Eye (tissue), 1 donor: ENCODE measurements around the gene PGRMC1.
"Not testable (repeated sequence)": the region's sequence is repeated elsewhere in the genome, so short reads cannot be mapped to it uniquely, and the experiment has no call there.

Source experiments
- DNase-seq: peaks from one replicate; pipeline ENCODE4 v3.0.0-alpha.2; 2015

PGRMC1 gene

DNA sequence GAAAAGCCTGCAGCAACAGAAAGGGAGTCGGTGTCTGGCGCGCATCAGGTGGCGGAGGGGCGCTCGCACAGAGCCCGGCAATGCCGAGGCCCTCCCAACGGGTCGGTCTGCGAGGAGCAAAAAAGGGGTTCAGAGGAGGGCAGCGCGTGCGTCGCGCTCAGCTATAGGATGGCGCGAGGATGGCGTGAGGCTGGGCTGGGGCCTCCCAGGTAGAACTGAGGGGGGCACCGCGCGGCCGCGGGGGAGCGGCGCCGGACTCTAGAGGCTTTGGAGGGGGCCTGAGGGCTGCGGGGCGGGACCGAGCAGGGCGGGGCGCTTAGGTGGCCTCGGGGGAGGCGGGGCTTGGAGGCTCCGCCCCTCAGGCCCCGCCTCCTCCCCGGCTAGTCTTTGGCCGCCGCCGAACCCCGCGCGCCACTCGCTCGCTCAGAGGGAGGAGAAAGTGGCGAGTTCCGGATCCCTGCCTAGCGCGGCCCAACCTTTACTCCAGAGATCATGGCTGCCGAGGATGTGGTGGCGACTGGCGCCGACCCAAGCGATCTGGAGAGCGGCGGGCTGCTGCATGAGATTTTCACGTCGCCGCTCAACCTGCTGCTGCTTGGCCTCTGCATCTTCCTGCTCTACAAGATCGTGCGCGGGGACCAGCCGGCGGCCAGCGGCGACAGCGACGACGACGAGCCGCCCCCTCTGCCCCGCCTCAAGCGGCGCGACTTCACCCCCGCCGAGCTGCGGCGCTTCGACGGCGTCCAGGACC, at the start of gene PGRMC1:
TSS of gene PGRMC1 (plus strand) at position 414 of the 751 bp plus-strand sequence. CDS start at position 493, 79 bp downstream.
- DNase-seq, result peak; percentile 90

DNA sequence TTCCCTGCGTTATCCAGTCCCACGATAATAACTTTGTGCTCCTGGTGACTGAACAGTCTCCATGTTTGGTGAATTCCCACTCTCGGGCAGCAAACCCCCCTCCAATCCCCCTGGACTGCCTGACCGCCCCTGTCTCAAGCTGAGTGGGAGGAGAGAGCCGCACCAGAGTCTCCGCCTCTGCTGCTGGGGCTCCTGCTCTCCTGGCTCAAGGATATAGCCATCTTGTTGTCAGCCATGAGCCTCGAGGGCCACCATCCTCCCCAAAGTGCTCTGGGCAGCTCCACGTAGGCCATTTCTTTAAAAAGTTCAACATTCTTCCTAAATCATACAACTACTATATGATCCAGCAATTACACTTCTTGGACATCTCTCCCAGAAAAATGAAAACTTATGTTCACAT, 49.3 kb upstream of the PGRMC1 start:
- DNase-seq, result no peak

GRCh38 chrX:119187298-119187697, 48.8 kb upstream of the PGRMC1 start:
- no peak for DNase-seq

DNA sequence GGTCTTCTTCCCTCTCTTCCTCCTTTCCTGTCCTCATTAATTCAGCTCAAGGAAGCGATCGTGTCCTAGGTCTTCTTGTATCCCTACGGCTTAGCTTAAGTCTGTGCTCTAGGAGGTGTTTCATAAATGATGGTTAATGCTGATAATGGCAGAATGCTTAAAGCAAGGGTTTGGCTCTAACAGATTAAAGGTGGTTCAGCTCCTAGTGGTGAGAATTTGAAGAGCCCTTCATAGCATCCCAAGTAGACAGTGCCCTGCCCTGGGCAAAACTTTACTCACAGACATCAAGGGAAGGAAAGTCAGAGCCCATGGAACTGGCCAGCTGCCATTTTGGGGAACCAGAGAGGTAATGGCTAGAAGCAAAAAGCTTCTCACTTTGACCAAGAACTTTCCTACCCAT, 47.0 kb upstream of the PGRMC1 start:
- peak; percentile 1 for DNase-seq

DNA sequence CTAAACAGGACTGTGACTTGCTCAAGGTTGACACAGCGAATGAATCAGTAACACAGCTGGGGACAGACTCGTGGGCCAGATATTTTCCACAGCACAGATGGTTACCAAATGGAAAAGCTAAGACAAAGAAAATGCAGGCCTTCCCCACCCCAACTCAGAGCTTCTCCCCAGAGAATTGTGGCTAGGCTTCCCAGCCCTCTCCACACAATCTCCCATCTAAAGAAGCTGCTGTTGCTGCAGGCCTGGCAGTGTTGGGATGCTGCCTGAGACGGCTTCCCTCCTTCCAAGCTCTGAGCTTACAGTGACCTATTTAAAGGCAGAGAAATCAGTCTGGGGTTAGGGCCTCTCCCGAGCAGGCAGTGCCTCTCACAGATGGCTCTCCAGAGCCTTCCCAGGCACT, 46.5 kb upstream of the PGRMC1 start:
- peak; percentile 44 for DNase-seq

- DNase-seq, result no peak
These were observed 45.9 kb upstream of the PGRMC1 start for GRCh38 chrX:119190091-119190681.

GRCh38 chrX:119190831-119191230, 45.3 kb upstream of the PGRMC1 start:
- DNase-seq, result peak; percentile 36

DNA sequence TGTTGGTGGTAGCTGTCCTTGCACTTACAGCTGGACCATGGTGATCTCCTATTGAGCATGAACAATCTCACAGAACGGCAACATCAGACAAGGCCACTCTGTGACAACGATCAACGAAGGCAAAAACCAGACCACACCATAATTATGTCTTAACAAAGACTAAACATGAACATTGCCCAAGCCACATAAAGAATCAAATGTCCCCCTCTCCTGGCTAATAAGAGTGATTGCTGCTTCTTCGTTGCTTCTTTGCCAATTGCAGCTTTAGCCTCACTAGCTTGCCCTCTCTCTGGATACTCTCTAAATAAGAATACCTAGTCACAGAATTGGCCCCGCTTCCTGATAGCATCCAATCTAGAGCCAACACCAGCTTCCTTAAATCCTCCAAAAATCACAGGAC, 41.5 kb upstream of the PGRMC1 start:
- DNase-seq, result no peak

DNA sequence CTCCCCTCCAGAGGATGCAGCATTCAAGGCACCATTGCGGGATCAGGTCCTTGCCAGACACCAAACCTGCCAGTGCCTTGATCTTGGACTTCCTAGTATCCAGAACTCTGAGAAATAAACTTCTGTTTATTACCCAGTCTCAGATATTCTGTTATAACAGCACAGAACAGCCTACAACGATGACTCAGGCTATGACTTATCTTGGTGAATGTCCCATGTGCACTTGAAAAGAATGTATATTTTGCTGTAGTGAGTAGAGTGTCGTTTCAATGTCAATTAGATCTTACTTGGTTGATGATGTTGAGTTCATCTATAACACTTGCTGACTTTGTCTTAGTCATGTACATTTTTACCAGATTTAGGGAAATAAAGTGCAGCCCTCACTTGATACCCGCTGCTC, 34.5 kb upstream of the PGRMC1 start:
- no peak for DNase-seq

DNA sequence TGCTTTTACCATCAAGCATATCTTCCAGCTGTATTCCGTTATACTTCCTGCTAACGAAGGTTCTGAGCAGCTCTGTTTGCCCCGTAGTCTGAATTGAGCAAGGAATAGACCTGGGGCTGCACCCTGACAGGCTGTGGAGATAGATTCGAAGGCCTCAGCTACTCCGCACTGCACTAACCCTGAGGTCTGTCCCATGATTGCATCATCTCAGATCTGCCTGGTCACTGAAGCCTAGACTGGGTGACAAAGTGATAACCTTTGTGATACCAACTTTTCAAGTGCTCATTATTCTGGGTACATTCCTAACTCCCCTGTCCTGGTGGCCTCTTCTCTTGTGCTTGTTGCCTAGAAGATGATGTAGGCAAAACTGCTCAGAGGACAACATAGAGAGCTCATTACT, 29.9 kb upstream of the PGRMC1 start:
- no peak for DNase-seq

- DNase-seq, result not testable (repeated sequence)
These were observed 28.6 kb upstream of the PGRMC1 start for GRCh38 chrX:119207483-119207882.

DNA sequence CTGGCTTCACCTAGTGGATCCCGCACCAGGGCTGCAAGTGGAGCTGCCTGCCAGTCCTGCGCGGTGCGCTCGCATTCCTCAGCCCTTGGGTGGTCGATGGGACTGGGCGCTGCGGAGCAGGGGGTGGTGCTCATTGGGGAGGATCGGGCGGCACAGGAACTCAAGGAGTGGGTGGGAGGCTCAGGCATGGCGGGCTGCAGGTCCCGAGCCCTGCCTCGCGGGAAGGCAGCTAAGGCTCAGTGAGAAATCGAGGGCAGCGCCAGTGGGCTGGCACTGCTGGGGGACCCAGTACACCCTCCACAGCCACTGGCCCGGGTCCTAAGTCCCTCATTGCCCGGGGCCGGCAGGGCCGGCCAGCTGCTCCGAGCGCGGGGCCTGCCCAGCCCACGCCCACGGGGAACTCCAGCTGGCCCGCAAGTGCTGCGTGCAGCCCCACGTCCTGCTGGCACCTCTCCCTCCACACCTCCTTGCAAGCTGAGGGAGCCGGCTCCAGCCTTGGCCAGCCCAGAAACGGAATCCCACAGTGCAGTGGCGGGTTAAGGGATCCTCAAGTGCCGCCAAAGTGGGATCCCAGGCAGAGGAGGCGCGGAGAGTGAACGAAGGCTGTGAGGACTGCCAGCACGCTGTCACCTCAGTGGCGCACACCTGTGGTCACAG, 27.6 kb upstream of the PGRMC1 start:
- no peak for DNase-seq

DNA sequence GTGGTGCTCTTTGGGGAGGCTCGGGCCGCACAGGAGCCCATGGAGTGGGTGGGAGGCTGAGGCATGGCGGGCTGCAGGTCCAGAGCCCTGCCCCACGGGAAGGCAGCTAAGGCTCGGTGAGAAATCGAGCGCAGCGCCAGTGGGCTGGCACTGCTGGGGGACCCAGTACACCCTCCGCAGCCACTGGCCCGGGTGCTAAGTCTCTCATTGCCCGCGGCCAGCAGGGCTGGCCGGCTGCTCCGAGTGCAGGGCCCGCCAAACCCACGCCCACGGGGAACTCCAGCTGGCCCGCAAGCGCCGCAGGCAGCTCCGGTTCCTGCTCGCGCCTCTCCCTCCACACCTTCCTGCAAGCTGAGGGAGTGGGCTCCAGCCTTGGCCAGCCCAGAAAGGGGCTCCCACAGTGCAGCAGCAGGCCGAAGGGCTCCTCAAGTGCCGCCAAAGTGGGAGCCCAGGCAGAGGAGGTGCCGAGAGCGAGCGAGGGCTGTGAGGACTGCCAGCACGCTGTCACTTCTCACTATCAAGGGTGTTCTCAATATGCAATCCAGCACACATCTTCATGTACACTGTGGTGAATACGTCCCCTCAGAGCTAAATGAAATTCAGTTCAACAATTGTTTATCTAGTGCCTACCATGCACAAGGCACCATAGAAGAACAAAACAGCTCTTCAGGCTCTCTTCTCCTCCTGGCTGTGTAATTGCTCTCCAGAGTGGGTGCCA, 25.0 kb upstream of the PGRMC1 start:
- DNase-seq, result not testable (repeated sequence)

GRCh38 chrX:119211649-119212014, 24.5 kb upstream of the PGRMC1 start:
- DNase-seq, result no peak

DNA sequence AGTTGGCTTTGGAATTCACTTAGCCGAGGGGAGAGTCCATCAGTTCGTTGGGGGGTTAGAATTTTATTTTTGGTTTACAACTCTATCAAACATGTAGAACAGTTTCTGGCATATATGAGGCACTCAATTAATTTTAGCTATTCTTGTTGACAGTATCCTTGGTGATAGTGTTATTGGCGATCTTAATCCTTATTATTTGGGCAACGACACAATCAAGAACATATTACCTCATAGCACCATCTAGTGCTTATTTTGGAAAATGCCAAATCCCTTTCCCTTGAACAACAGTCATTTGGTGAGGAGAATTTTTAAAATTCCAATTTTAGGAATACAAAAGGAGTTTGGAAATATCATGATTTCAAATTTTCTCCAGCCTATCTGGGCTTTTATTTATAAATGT, 17.9 kb upstream of the PGRMC1 start:
- DNase-seq, result peak; percentile 48

DNA sequence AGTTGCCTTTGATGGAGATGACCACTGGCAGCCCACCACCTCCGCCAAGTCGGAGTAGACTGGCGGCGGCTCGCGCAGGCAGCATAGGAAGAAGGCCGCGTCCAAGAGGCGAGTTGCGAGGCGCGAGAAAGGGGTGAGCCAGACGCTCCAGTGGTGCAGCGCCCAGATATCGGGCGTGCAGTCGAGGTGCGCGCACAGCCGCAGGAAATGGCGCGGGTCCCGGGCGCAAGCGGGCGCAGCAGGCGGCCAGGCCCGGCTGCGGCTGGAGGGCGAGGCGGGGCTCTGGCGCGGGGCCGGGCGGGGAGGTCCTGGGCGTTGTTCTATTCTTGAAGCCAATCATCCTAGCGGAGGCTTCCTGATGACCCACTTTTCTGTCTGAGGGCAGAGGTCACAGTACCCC, 13.2 kb upstream of the PGRMC1 start:
- DNase-seq, result no peak

- DNase-seq, result no peak
These were observed 12.3 kb upstream of the PGRMC1 start for GRCh38 chrX:119223783-119224182.

DNA sequence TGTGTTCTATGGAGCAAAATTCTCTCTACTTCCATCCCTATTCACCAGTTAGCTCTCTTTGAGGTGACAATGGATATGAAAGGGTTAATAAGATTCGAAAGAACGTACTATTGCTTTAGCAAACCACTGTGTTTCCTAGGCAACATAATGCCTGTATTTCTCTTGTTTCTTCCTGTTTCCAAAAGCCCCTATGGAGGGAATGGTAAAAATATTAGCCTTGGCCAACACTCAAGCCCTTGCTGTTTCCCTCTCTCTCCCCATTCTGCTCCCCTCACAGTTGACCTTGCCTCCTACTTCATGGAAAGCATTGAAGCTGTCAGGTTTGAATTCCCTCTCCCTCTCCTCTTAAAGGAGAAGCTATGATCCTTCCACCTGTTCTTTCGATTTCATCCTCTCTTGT, 9.6 kb upstream of the PGRMC1 start:
- DNase-seq, result peak; percentile 40

DNA sequence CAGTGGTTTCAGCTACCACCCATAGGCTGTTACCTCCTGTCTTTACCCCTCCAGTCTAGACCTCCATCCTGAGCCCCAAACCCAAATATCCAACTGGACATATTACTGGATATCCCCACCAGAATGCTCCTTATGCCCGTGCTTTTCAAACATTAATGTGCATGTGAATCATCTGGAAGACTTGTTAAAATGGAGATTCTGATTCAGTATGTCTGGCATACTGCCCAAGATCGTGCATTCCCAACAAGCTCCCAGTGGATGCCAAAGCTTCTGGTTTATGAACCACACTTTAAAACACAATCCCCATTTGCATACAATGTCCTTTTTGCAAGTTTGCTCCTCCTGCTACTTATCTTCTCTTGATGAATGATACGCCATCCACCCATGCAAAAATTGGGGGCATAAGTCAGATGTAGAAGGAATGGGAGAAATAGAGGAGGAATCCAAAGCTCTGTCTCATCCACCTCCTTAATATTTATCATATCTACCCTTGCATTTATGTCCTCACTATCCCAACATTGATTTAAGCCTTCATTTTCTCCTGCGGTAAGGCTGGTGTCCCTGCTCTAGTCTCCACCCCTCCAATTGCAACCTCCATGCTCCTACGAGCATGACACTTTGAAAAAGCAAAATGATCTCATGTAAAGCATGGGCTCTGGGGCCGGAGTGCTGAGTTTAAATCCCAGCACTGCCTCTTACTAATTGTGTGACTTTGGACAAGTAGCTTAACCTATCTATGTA, 7.4 kb upstream of the PGRMC1 start:
- DNase-seq, result peak; percentile 10

DNA sequence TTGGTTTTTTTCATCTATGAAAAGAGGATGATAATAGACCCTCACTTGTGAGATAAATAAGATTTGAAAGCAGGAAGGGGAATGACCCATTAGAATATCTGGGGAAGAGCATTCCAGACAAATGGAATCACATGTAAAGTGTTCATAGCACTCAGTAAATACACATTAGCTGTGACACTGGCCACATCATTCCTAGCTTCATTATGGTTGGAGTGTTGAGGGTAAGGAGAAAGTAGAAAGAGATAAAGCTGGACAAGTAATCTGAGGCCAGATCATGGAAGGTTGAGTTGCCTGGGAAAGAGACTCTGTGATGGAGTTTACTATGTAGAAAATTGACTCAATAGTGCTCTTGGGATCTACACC, 6.9 kb upstream of the PGRMC1 start:
- no peak for DNase-seq

DNA sequence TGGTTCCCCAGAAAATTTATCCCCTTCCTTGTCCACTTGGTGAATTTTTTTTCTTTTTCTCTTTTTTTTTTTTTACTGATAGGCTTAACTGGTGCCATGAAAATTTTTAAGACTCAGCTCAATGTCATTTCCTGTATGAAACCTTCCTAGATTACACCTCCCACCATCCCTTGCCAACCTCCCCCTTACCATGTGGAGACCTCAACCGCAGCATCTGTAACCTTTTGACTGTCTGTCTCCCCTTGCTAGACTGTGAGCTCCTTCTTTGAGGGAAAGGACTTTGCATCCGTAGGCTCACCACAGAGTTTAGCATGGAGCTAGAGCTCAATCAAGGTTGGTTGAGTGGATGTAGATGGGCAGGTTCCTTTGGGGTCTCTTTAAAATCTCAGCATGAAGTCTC, 5.2 kb upstream of the PGRMC1 start:
- DNase-seq, result no peak

DNA sequence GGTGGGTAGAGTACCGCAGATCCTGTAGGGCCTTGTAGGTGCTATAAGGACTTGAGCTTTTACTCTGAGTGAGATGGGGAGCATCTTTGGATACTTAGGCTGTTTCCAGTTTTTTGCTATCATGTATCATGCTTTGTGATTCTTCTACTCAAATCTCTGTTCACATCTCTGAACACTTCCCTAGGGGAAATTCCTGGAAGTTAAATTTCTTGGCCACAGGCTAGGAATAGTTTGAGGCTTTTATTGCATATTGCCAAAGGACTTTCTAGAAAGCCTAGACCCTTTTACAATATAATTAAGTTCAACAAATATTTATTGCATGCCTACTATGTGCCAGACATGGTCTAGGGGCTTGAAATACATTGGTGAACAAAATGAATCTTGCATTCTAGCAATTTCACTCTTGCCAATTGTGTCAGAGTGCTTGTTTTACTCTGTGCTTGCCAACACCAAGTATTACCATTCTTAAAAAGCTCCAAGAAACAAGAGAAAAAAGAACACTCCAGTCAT, 4.1 kb upstream of the PGRMC1 start:
- no peak for DNase-seq

DNA sequence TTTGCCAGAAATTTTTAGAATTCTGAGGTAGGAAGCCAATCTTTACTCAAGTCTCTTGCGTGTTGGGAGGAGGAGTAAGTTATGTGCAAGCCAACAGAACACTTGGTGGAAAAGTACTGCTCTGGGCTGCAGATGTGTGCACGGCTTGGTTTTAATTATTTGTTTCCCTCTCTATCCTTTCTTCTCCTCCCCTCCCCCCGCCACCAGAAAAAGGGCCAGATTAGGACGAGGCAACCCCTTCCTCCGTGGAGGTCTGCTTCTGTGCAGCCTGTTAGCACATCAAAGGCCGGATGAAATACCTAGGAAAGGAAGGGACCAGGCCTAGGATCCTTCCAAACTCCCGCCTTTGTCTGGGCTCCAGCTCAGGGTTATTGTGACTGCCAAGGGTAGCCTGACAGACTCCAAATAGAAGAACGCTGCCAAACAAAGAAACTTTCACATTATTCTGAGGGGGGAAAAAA, 1.0 kb upstream of the PGRMC1 start:
- peak; percentile 69 for DNase-seq
